OCI-LY3 (cell line): ENCODE data around the gene PBX2.

Source experiments
- H2AFZ ChIP-seq: fragments of 200-600, 300-600 bp; shearing (Covaris generic); 2 replicates; pipeline ENCODE4 v1.6.0; 2014; ENCODE audit warnings: antibody characterized with exemption, low read depth, low read length
- H3K27ac ChIP-seq: fragments of 200-600, 300-600 bp; sonication (generic); 2 replicates; pipeline ENCODE4 v1.5.1; 2014; ENCODE audit warnings: mild to moderate bottlenecking, low read length, moderate library complexity, mixed read lengths
- H3K27me3 ChIP-seq: fragments of 200-600, 300-600 bp; sonication (generic); 2 replicates; pipeline ENCODE4 v1.6.1; 2014; ENCODE audit warnings: low read depth, low read length, mixed read lengths
- H3K36me3 ChIP-seq: fragments of 200-600, 300-600 bp; sonication (generic); replicated peaks from 2 replicates; pipeline ENCODE3; 2014; ENCODE audit warnings: low read depth, low read length, mixed read lengths
- H3K4me1 ChIP-seq: fragments of 300-600, 200-600 bp; sonication (generic); 2 replicates; pipeline ENCODE4 v1.6.1; 2014; ENCODE audit warnings: low read length, mixed read lengths
- H3K4me2 ChIP-seq: fragments of 200-600, 300-600 bp; sonication (generic); 2 replicates; pipeline ENCODE4 v1.6.1; 2014; ENCODE audit warnings: low read length, mixed read lengths
- H3K4me3 ChIP-seq: fragments of 300-600, 200-600 bp; sonication (generic); 2 replicates; pipeline ENCODE4 v1.5.1; 2014; ENCODE audit warnings: antibody characterized with exemption, mild to moderate bottlenecking, low read length, moderate library complexity
- H3K79me2 ChIP-seq: fragments of 300-600, 200-600 bp; shearing (Covaris generic); 2 replicates; pipeline ENCODE4 v1.6.1; 2014; ENCODE audit warnings: mild to moderate bottlenecking, low read length, mixed read lengths
- H3K9ac ChIP-seq: fragments of 300-600, 200-600 bp; shearing (Covaris generic); 2 replicates; pipeline ENCODE4 v1.6.0; 2014; ENCODE audit warnings: mild to moderate bottlenecking, low read length, moderate library complexity
- H3K9me3 ChIP-seq: fragments of 200-600, 300-600 bp; shearing (Covaris generic); 2 replicates; pipeline ENCODE4 v1.6.1; 2014; ENCODE audit warnings: low read length, mixed read lengths; ENCODE audit not compliant: insufficient read depth
- H4K20me1 ChIP-seq: fragments of 200-600, 300-600 bp; sonication (generic); 2 replicates; pipeline ENCODE4 v1.6.1; 2016; ENCODE audit warnings: low read length, mixed read lengths; ENCODE audit not compliant: insufficient read depth
- CTCF ChIP-seq: fragments of 200-600, 300-600 bp; sonication (generic); IDR thresholded peaks from 2 replicates; pipeline ENCODE4 v1.5.1; 2014; ENCODE audit warnings: antibody characterized with exemption, low read length, low read depth
- EZH2phosphoT487 ChIP-seq: fragments of 200-600 bp; shearing (Covaris generic); IDR thresholded peaks from 2 replicates; pipeline ENCODE4 v1.6.1; 2018; ENCODE audit warnings: antibody characterized with exemption, mixed run types, low read depth

PBX2 gene

GRCh38 chr6:32175711-32176475 lies 14.1 kb downstream of the PBX2 start, which contains the start of gene AGPAT1:
AGPAT1 (minus strand) TSS chr6:32176084; CDS start chr6:32171496, 4,588 bp downstream.
- TF ChIP-seq EZH2phosphoT487 (no peak), CTCF (no peak)
- H3K9ac ChIP-seq, result peak within 1 kb of the TSS; percentile 96
- no peaks in the 10 kb centered on the region for H3K36me3 ChIP-seq
- peaks cover 22% of the 10 kb centered on the region for H3K4me1 ChIP-seq
- H3K79me2 ChIP-seq, result peaks cover 26% of the 10 kb centered on the region
- H2AFZ ChIP-seq, result no peak within 1 kb of the TSS
- no peaks in the 10 kb centered on the region for H3K27me3 ChIP-seq
- H4K20me1 ChIP-seq, result no peaks in the 10 kb centered on the region
- peak within 1 kb of the TSS; percentile 99 for H3K4me3 ChIP-seq
- H3K4me2 ChIP-seq, result peak within 1 kb of the TSS; percentile 98
- H3K27ac ChIP-seq, result peak within 1 kb of the TSS; percentile 90
- no peaks in the 10 kb centered on the region for H3K9me3 ChIP-seq

GRCh38 chr6:32175322-32175710 lies 14.7 kb downstream of the PBX2 start:
- Histone ChIP-seq H2AFZ (no peak overlapping the region), H3K4me3 (peak overlapping the region; percentile 99), H3K4me1 (peaks cover 22% of the 10 kb centered on the region)

GRCh38 chr6:32174416-32174815 lies 15.6 kb downstream of the PBX2 start:
- H2AFZ ChIP-seq, result no peak overlapping the region
- H3K9ac ChIP-seq, result no peak overlapping the region
- no peaks in the 10 kb centered on the region for H3K36me3 ChIP-seq
- H3K4me1 ChIP-seq, result peaks cover 20% of the 10 kb centered on the region
- no peaks in the 10 kb centered on the region for H3K27me3 ChIP-seq
- peaks cover 26% of the 10 kb centered on the region for H3K79me2 ChIP-seq
- H4K20me1 ChIP-seq, result no peaks in the 10 kb centered on the region
- no peak for TF ChIP-seq CTCF
- no peak for TF ChIP-seq EZH2phosphoT487
- 0 out of 2 replicates have a peak overlapping the region, but pooled peaks have one; percentile 93 for H3K4me2 ChIP-seq
- H3K9me3 ChIP-seq, result no peaks in the 10 kb centered on the region
- H3K27ac ChIP-seq, result no peak overlapping the region
- no peak overlapping the region for H3K4me3 ChIP-seq

More at GRCh38 chr6:32175322-32175710, 14.7 kb downstream of the PBX2 start:
- TF ChIP-seq EZH2phosphoT487, result no peak
- TF ChIP-seq CTCF, result no peak
- H3K36me3 ChIP-seq, result no peaks in the 10 kb centered on the region
- H4K20me1 ChIP-seq, result no peaks in the 10 kb centered on the region
- H3K79me2 ChIP-seq, result peaks cover 26% of the 10 kb centered on the region
- no peaks in the 10 kb centered on the region for H3K27me3 ChIP-seq
- H3K27ac ChIP-seq, result peak overlapping the region; percentile 40
- H3K9me3 ChIP-seq, result no peaks in the 10 kb centered on the region
- H3K9ac ChIP-seq, result peak overlapping the region; percentile 96
- H3K4me2 ChIP-seq, result peak overlapping the region; percentile 93

- TF ChIP-seq EZH2phosphoT487 (no peak), CTCF (no peak)
- Histone ChIP-seq H3K27ac (no peak overlapping the region), H3K9me3 (no peaks in the 10 kb centered on the region), H3K9ac (no peak overlapping the region), H3K4me2 (no peak overlapping the region), H2AFZ (no peak overlapping the region), H3K4me3 (no peak overlapping the region), H3K36me3 (no peaks in the 10 kb centered on the region), H3K27me3 (no peaks in the 10 kb centered on the region), H3K79me2 (peaks cover 17% of the 10 kb centered on the region), H4K20me1 (no peaks in the 10 kb centered on the region), H3K4me1 (peaks cover 20% of the 10 kb centered on the region)
Observed at GRCh38 chr6:32173051-32173727, 16.8 kb downstream of the PBX2 start.
